Nephron (organoid): ENCODE results near the gene PRKG1.

Source experiments
- H3K27ac Mint-ChIP-seq, 3 experiments: 2 replicates each; pipeline ENCODE4 v1.8.0; 2020; ENCODE audit warnings: mixed read lengths in 3 of 3, mild to moderate bottlenecking in 2 of 3, moderate library complexity in 1 of 3
- H3K27me3 Mint-ChIP-seq: 2 replicates; pipeline ENCODE4 v1.8.0; 2021; ENCODE audit warnings: low read depth, mild to moderate bottlenecking, moderate library complexity, mixed read lengths
- H3K36me3 Mint-ChIP-seq: 2 replicates; pipeline ENCODE4 v1.8.0; 2020; ENCODE audit warnings: low read depth, mixed read lengths
- H3K4me1 Mint-ChIP-seq: 2 replicates; pipeline ENCODE4 v1.8.0; 2020; ENCODE audit warnings: mixed read lengths
- H3K4me3 Mint-ChIP-seq, 3 experiments: 2 replicates each; pipeline ENCODE4 v1.8.0; 2020; ENCODE audit warnings: mild to moderate bottlenecking in 3 of 3, mixed read lengths in 3 of 3, moderate library complexity in 2 of 3
- H3K9me3 Mint-ChIP-seq: 2 replicates; pipeline ENCODE4 v1.8.0; 2020; ENCODE audit warnings: mixed read lengths
- TF ChIP-seq, protein P1 (sequence below), 3 experiments: fragments of 200-600 bp; sonication (generic); IDR thresholded peaks; one replicate each; pipeline ENCODE4 v1.5.0; 2021; ENCODE audit warnings: antibody characterized with exemption in 3 of 3; ENCODE audit not compliant: unreplicated experiment in 3 of 3

PRKG1 gene

GRCh38 chr10:51619365-51619764, 545.1 kb downstream of the PRKG1 start:
- TF ChIP-seq, protein P1, sequence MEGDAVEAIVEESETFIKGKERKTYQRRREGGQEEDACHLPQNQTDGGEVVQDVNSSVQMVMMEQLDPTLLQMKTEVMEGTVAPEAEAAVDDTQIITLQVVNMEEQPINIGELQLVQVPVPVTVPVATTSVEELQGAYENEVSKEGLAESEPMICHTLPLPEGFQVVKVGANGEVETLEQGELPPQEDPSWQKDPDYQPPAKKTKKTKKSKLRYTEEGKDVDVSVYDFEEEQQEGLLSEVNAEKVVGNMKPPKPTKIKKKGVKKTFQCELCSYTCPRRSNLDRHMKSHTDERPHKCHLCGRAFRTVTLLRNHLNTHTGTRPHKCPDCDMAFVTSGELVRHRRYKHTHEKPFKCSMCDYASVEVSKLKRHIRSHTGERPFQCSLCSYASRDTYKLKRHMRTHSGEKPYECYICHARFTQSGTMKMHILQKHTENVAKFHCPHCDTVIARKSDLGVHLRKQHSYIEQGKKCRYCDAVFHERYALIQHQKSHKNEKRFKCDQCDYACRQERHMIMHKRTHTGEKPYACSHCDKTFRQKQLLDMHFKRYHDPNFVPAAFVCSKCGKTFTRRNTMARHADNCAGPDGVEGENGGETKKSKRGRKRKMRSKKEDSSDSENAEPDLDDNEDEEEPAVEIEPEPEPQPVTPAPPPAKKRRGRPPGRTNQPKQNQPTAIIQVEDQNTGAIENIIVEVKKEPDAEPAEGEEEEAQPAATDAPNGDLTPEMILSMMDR (IDR thresholded peaks at IDR 0.05; ENCODE audit: unreplicated experiment in 3 of 3): no peak
- H3K27me3 Mint-ChIP-seq: no peaks in the 10 kb centered on the region
- H3K4me1 Mint-ChIP-seq: peaks cover 28% of the 10 kb centered on the region
- H3K36me3 Mint-ChIP-seq: peaks cover 6% of the 10 kb centered on the region
- no peak overlapping the region for H3K4me3 Mint-ChIP-seq
- H3K27ac Mint-ChIP-seq: peak overlapping the region in 1 of 3 experiments; percentile 55
- H3K9me3 Mint-ChIP-seq: peaks cover 15% of the 10 kb centered on the region

GRCh38 chr10:51620131-51620530, 545.8 kb downstream of the PRKG1 start:
- H3K9me3 Mint-ChIP-seq: peaks cover 10% of the 10 kb centered on the region
- TF ChIP-seq, protein P1 (IDR thresholded peaks at IDR 0.05; ENCODE audit: unreplicated experiment in 3 of 3): no peak
- peaks cover 6% of the 10 kb centered on the region for H3K36me3 Mint-ChIP-seq
- H3K27ac Mint-ChIP-seq: peak overlapping the region in 1 of 3 experiments; percentile 55
- no peak overlapping the region for H3K4me3 Mint-ChIP-seq
- no peaks in the 10 kb centered on the region for H3K27me3 Mint-ChIP-seq
- peaks cover 34% of the 10 kb centered on the region for H3K4me1 Mint-ChIP-seq

- H3K36me3 Mint-ChIP-seq: no peaks in the 10 kb centered on the region
- peak overlapping the region in 1 of 3 experiments; percentile 42 for H3K27ac Mint-ChIP-seq
- peaks cover 31% of the 10 kb centered on the region for H3K4me1 Mint-ChIP-seq
- H3K4me3 Mint-ChIP-seq: no peak overlapping the region
- TF ChIP-seq, protein P1 (IDR thresholded peaks at IDR 0.05; ENCODE audit: unreplicated experiment in 3 of 3): no peak
- no peaks in the 10 kb centered on the region for H3K9me3 Mint-ChIP-seq
- H3K27me3 Mint-ChIP-seq: no peaks in the 10 kb centered on the region
Measured at GRCh38 chr10:51624013-51624412, 549.7 kb downstream of the PRKG1 start.

- TF ChIP-seq, protein P1 (IDR thresholded peaks at IDR 0.05; ENCODE audit: unreplicated experiment in 3 of 3): no peak
- H3K27me3 Mint-ChIP-seq: no peaks in the 10 kb centered on the region
- H3K36me3 Mint-ChIP-seq: no peaks in the 10 kb centered on the region
- peak overlapping the region in 1 of 3 experiments; percentile 63 for H3K4me3 Mint-ChIP-seq
- H3K4me1 Mint-ChIP-seq: peaks cover 35% of the 10 kb centered on the region
- H3K27ac Mint-ChIP-seq: peak overlapping the region; percentile 79 to 82 (median 79)
- H3K9me3 Mint-ChIP-seq: no peaks in the 10 kb centered on the region
Measured at GRCh38 chr10:51629934-51630639, 555.8 kb downstream of the PRKG1 start.

GRCh38 chr10:51630640-51631005, 556.3 kb downstream of the PRKG1 start:
- Mint-ChIP-seq H3K4me3 (peak overlapping the region in 1 of 3 experiments; percentile 41), H3K27ac (peak overlapping the region; percentile 14 to 79 (median 79)), H3K9me3 (no peaks in the 10 kb centered on the region), H3K36me3 (no peaks in the 10 kb centered on the region), H3K4me1 (peaks cover 35% of the 10 kb centered on the region), H3K27me3 (no peaks in the 10 kb centered on the region)
- TF ChIP-seq, protein P1 (IDR thresholded peaks at IDR 0.05; ENCODE audit: unreplicated experiment in 3 of 3): no peak

DNA sequence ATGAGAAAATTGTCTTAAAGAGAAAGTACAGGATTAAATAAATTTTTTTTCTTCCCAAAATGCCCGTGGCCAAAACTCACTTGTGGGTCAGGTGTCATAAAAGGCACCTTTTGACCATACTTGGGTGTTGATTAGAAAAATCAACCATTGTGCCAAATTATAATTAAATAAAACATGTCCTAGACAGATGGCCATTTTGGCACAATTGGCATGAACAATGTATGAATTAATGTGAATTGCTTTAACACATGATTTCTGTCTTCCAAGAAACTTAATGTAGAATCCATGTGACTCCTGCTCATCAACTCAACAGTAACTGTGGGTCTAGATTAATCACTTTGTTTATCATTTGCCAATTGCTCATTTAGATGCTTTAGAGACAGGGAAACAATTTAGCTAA, 561.1 kb downstream of the PRKG1 start:
- H3K27me3 Mint-ChIP-seq: no peaks in the 10 kb centered on the region
- no peak overlapping the region for H3K4me3 Mint-ChIP-seq
- no peak overlapping the region for H3K27ac Mint-ChIP-seq
- H3K36me3 Mint-ChIP-seq: no peaks in the 10 kb centered on the region
- no peaks in the 10 kb centered on the region for H3K9me3 Mint-ChIP-seq
- TF ChIP-seq, protein P1 (IDR thresholded peaks at IDR 0.05; ENCODE audit: unreplicated experiment in 3 of 3): no peak
- peaks cover 17% of the 10 kb centered on the region for H3K4me1 Mint-ChIP-seq
